ENCODE measurements around the gene GRIA1.

DNA sequence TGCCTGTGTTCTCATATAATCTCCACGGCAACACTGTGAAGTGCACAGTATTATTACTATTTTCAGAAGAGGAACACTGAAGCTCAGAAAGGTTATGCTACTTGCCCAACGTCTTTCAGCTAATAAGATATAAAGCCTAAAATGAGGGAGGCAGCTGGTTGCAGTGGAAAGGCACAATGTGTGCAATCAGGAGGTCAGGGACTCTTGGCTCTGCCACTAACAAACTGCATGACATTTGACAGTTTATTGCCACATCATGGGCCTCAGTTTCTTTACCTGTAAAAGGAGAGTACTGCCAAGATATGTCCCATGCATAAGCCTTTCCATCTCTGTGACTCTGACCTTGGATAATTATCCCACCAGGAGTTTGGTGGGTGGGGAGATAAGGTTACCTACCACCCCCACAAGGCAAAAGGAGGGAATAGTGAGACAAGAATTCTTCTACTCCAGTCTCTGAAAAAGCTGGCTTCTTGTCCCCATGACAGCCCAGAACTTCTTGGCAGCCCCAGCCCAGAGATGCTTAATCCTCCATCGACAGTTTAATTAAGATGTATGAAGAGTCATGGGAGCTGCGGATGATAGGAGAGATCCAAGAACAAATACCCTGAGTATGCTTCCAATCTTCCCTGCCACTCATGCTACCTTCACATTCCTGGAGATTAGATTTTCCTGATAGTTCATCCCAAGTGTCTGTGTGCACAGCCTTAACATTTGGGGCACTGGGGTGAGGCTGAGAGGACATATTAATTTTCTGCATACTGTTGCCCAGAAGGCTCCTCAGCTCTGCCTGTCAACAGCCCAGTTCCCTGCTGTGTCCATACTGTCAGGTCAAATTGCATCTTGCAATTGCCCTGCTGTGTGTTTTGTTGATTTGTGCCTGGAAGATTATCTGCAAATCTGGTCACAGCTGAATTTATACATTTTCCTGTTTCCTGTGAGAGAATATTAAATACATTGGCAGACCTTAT, 277.0 kb downstream of the GRIA1 start:
- TF ChIP-seq POLR2AphosphoS5 (IDR thresholded peaks at IDR 0.05) (no peak), POLR2A (IDR thresholded peaks at IDR 0.05; ENCODE audit: low read depth) (no peak)
- TF ChIP-seq, protein P1, sequence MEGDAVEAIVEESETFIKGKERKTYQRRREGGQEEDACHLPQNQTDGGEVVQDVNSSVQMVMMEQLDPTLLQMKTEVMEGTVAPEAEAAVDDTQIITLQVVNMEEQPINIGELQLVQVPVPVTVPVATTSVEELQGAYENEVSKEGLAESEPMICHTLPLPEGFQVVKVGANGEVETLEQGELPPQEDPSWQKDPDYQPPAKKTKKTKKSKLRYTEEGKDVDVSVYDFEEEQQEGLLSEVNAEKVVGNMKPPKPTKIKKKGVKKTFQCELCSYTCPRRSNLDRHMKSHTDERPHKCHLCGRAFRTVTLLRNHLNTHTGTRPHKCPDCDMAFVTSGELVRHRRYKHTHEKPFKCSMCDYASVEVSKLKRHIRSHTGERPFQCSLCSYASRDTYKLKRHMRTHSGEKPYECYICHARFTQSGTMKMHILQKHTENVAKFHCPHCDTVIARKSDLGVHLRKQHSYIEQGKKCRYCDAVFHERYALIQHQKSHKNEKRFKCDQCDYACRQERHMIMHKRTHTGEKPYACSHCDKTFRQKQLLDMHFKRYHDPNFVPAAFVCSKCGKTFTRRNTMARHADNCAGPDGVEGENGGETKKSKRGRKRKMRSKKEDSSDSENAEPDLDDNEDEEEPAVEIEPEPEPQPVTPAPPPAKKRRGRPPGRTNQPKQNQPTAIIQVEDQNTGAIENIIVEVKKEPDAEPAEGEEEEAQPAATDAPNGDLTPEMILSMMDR (IDR thresholded peaks at IDR 0.05), result no peak
